Activated naive CD4-positive, alpha-beta T cell treated with anti-CD3 and anti-CD28 coated beads, Interleukin-2, amount 50 U/mL, for 72 hours (primary cell): Measurements from ENCODE around the gene NUP214. TPM values are rescaled to one million over a fixed set of nuclear protein-coding genes. Genes with fewer than 3 reads are reported as not detected.
"Not testable (repeated sequence)": the region's sequence is repeated elsewhere in the genome, so short reads cannot be mapped to it uniquely, and the experiment has no call there.

Experiments used
- ATAC-seq, 2 donors: fragments of 150-1000 bp; cut with Tn5 transposase; 2 replicates each; pipeline ENCODE4 v1.10.0; 2021; ENCODE audit warnings: mild to moderate bottlenecking in 2 of 2, moderate library complexity in 2 of 2
- DNase-seq, 2 donors: peaks; one replicate each; pipeline ENCODE4 v3.0.0; 2021 to 2022; ENCODE audit warnings: low spot score in 2 of 2
- H3K27ac Mint-ChIP-seq, 2 donors: one replicate each; pipeline ENCODE4 v1.8.0; 2022; ENCODE audit warnings: mild to moderate bottlenecking in 2 of 2, mixed read lengths in 2 of 2
- H3K36me3 Mint-ChIP-seq, 2 donors: one replicate each; pipeline ENCODE4 v1.8.0; 2022; ENCODE audit warnings: mixed read lengths in 2 of 2
- H3K9me3 Mint-ChIP-seq, 2 donors: one replicate each; pipeline ENCODE4 v1.8.0; 2022; ENCODE audit warnings: mixed read lengths in 2 of 2
- total RNA-seq, 2 donors: library from RNA; stranded (reverse); gene quantifications; one replicate each; pipeline ENCODE4 v1.2.3, GENCODE V29; 2022

Gene NUP214
- total RNA-seq, 2 donors from 2014 or later = 46.4 to 75.5 TPM

GRCh38 chr9:131094015-131094414, 31.4 kb upstream of the NUP214 start:
- H3K27ac Mint-ChIP-seq = no peak overlapping the region
- no peak for DNase-seq
- no peak for ATAC-seq
- H3K36me3 Mint-ChIP-seq = peaks cover 0 to 9% of the 10 kb centered on the region in 2 donors
- H3K9me3 Mint-ChIP-seq = no peaks in the 10 kb centered on the region

- no peak for ATAC-seq
- Mint-ChIP-seq H3K9me3 (no peaks in the 10 kb centered on the region), H3K36me3 (peaks cover 0 to 9% of the 10 kb centered on the region in 2 donors), H3K27ac (no peak overlapping the region)
- DNase-seq = no peak
These were observed 30.8 kb upstream of the NUP214 start for GRCh38 chr9:131094622-131095021.

DNA sequence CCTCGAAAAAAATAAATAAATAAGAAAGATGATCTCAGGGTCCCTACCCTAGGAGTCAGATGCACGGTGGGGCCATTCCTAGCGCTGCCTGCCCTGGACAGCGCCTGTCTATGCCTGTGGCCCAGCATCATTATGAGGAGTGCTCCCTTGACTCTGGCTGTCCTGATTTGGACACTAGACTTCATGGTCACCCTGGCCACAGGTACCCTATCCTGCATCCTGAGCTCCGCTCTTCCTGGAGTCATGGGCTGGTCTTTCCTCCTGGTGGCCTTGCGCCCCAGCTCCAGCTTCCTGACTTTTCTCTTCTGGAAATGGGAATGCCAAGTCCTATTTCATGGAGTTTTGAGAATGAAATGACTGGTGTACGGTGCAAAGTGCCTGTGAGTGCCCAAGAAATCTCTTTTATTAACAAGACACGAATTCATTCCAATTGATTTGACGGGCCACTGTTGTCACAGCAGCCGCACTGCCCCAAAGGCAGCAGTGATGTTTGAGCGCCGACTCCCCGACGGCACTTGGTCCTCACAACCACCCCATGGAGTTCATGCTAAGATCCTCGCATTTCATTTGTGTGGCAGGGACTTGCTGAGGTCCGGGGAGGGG, 29.6 kb upstream of the NUP214 start:
- Mint-ChIP-seq H3K36me3 (peaks cover 0 to 9% of the 10 kb centered on the region in 2 donors), H3K27ac (no peak overlapping the region), H3K9me3 (no peaks in the 10 kb centered on the region)
- DNase-seq (no peak), ATAC-seq (no peak)

DNA sequence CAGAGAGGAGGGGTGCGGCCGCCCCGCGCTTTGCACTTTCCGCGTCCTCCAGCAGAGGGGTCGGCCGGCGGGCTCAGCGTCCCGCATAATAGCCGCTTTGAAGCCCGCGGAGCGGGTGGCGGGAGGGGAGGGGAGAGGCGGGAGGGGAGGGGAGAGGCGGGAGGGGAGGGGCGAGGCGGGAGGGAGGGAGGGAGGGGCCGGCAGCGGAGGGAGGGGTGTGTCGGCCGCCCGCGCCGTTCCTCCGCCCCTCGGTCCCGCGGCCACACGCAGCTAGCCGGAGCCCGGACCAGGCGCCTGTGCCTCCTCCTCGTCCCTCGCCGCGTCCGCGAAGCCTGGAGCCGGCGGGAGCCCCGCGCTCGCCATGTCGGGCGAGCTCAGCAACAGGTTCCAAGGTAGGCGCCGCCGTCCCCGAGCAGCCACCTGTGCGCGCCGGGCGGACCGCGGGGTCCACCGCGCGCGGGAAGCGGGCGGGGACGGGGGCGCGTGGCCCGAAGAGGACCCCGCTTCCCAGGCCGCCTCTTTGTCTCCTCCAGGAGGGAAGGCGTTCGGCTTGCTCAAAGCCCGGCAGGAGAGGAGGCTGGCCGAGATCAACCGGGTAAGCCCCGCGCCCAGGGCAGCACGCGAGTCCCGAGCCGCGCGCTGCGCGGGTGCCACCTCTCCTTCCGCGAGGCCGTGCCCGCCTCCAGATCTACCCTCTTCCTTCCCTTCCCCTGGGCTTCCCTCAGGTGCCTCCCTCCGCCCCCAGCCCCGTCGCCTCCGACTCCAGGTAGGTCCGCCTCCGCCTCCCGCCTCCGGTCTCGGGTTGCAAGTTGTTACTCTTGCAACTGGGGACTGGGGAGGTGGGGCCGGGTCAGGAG, 28.9 kb upstream of the NUP214 start, which contains the start of gene AIF1L:
TSS of gene AIF1L (plus strand) at position 263 of the 857 bp plus-strand sequence. CDS start at position 362, 99 bp downstream.
- Mint-ChIP-seq H3K36me3 (peaks cover 0 to 9% of the 10 kb centered on the region in 2 donors), H3K27ac (no peak within 1 kb of the TSS)
- DNase-seq = peak in 1 of 2 donors; percentile 36

DNA sequence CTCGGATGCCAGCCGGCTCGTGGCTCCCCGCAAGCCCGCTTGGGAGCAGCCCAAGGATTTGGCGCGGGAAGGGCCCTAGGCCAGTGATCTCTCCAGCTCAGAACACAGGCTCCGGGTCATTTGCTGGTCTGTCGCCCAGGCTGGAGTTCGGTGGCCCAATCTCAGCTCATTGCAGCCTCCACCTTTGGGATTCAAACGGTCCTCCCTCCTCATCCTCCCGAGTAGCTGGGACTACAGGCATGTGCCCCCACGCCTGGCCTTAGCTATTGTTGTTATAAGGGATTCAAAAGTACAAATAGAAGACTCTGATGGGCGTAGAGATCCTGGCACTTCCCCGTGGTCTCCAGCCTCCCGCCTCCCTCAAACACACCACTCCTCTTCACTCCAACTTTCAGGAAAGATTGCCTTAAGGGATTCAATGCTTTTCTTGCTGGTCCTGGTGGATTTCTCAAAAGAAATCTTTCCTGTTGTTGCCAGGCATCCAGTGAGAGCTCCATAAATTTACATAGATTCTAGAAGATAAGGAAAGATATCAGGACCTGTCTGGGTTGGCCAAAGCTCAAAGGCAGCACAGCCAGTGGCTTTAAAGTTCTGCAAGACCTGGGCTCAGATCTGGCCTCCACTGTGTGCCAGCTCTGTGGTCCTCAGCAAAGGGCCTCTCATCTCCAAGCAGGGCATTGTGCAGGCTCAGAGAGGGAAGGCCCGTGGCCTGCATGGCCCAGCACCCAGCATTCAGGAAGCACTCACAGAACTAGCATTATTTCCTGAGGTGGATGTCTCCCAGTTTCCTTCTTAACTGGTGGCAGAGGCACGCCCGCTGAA, 28.0 kb upstream of the NUP214 start:
- peaks cover 0 to 9% of the 10 kb centered on the region in 2 donors for H3K36me3 Mint-ChIP-seq

More for the DNA sequence above, 28.9 kb upstream of the NUP214 start, which contains the start of gene AIF1L:
- no peaks in the 10 kb centered on the region for H3K9me3 Mint-ChIP-seq
- peak; percentile 49 to 73 for ATAC-seq

GRCh38 chr9:131097948-131098278, 27.5 kb upstream of the NUP214 start:
- DNase-seq = no peak
- ATAC-seq = no peak
- Mint-ChIP-seq H3K27ac (no peak overlapping the region), H3K9me3 (no peaks in the 10 kb centered on the region), H3K36me3 (peaks cover 0 to 9% of the 10 kb centered on the region in 2 donors)

More for the DNA sequence above, 28.0 kb upstream of the NUP214 start:
- no peak for DNase-seq
- ATAC-seq = no peak
- Mint-ChIP-seq H3K27ac (no peak overlapping the region), H3K9me3 (no peaks in the 10 kb centered on the region)

- Mint-ChIP-seq H3K27ac (no peak overlapping the region), H3K36me3 (peaks cover 0 to 9% of the 10 kb centered on the region in 2 donors), H3K9me3 (no peaks in the 10 kb centered on the region)
- DNase-seq = no peak
- no peak for ATAC-seq
These were observed 26.8 kb upstream of the NUP214 start for GRCh38 chr9:131098391-131099101.

- H3K27ac Mint-ChIP-seq = no peak overlapping the region
These were observed 26.2 kb upstream of the NUP214 start for GRCh38 chr9:131099102-131099606.

DNA sequence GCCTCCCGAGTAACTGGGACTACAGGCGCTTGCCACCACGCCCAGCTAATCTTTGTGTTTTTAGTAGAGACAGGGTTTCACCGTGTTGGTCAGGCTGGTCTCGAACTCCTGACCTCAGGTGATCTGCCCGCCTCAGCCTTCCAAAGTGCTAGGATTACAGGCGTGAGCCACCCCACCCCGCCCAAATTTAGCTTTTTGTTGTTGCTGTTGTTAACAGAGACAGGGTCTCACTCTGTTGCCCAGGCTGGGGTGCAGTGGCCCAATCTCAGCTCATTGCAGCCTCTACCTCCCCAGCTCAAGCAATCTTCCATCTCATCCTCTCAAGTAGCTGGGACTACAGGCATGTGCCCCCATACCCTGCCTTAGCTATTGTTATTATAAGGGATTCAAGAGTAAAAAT, 25.5 kb upstream of the NUP214 start:
- H3K27ac Mint-ChIP-seq, DNase-seq, H3K36me3 Mint-ChIP-seq, H3K9me3 Mint-ChIP-seq, ATAC-seq: not testable (repeated sequence)

More at GRCh38 chr9:131099102-131099606, 26.2 kb upstream of the NUP214 start:
- Mint-ChIP-seq H3K36me3 (peaks cover 0 to 9% of the 10 kb centered on the region in 2 donors), H3K9me3 (no peaks in the 10 kb centered on the region)
- ATAC-seq (no peak), DNase-seq (no peak)

DNA sequence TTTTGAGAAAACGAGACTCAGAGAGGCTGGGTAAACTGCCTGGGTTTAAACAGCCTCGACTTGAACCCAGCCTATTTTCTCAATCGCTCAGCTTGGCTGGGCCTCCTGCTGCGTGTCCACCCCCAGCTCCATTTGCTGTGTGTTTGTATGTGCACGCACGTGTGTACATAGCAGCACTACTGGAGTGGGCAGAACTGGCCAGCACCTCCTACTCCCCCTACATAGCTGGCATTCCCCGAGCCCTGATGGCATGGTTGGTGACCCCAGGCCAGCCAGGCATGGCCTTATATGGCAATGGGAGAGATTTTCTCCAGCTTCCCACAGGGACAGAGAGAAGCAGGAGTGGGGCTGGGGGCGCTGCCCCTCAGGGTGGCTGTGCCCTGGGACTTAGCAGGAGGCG, 24.9 kb upstream of the NUP214 start:
- no peak for ATAC-seq
- DNase-seq = no peak
- Mint-ChIP-seq H3K9me3 (no peaks in the 10 kb centered on the region), H3K27ac (peak overlapping the region in 1 of 2 donors; percentile 17), H3K36me3 (peaks cover 0 to 9% of the 10 kb centered on the region in 2 donors)

DNA sequence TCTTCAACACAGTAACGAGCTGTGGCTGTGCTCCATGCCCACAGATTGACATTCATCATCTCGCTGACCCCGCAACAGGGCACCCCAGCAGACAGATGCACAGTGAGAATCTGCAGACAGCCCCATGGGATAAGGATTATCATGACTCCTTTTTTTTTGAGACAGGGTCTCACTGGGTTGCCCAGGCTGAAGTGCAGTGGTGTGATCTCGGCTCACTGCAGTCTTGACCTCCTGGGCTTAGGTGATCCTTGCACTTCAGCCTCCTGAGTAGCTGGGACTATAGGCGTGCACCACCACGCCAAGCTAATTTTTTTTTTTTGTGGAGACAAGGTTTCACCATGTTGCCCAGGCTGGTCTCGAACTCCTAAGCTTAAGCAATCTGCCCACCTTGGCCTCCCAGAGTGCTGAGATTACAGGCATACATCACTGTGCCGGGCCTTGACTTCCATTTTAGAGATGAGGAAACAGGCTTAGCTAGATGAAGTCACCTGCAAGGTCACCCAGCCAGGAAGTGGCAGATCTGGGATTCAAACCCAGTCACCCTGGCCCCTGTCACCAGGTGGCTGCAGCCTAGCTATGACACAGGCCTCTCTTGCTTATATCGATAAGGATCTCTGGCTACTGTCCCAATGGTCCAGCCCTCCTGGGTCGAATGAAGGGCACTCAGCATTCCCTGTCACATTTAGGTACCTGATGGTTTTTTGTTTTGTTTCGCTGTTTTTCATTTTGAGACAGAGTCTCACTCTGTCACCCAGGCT, 24.0 kb upstream of the NUP214 start:
- Mint-ChIP-seq H3K9me3 (no peaks in the 10 kb centered on the region), H3K27ac (peak overlapping the region in 1 of 2 donors; percentile 17), H3K36me3 (peaks cover 0 to 4% of the 10 kb centered on the region in 2 donors)
- DNase-seq (no peak), ATAC-seq (no peak)

- no peaks in the 10 kb centered on the region for H3K9me3 Mint-ChIP-seq
- no peak overlapping the region for H3K27ac Mint-ChIP-seq
- H3K36me3 Mint-ChIP-seq = no peaks in the 10 kb centered on the region
- DNase-seq (no peak), ATAC-seq (no peak)
These were observed 22.4 kb upstream of the NUP214 start for GRCh38 chr9:131103024-131103423.

- Mint-ChIP-seq H3K27ac (no peak overlapping the region), H3K9me3 (no peaks in the 10 kb centered on the region), H3K36me3 (no peaks in the 10 kb centered on the region)
- no peak for DNase-seq
- ATAC-seq = no peak
These were observed 21.9 kb upstream of the NUP214 start for GRCh38 chr9:131103535-131103934.

DNA sequence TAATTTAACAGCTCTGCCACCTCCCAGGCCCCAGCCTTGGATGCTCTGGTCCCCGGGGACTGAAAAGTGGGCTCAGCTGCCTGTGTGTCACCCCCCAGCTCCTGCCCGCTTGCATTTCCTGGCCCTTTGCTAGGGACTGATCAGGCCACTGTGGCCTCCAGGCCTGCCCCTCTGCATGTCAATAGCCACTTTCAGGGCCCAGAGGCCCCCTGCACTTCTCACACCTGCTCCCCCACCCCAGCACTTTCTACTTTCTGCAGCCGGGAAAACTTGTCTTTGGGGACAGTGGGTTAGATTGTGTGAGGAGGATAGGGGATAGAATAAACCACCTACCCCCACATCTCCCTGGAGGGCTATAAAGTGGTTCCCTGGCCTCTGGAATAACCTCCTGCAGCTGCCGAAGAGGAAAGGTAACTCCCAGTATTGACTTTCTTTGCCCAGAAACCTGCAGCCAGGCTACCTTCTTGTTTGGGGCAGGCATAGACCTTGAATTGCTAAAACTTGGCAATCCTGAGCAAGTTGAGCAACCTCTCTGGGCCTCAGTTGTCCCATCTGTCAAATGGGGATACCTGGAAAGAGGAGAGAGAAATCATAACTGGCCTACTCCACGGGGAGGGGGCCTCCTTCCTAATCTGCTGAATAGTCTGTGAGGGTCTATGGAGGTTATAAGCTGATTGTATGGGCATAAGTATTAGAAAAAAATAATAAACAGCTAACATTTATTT, 21.2 kb upstream of the NUP214 start:
- DNase-seq (no peak), ATAC-seq (no peak)
- no peaks in the 10 kb centered on the region for H3K9me3 Mint-ChIP-seq
- H3K36me3 Mint-ChIP-seq = no peaks in the 10 kb centered on the region
- H3K27ac Mint-ChIP-seq = no peak overlapping the region

- DNase-seq (no peak), ATAC-seq (no peak)
- Mint-ChIP-seq H3K9me3 (no peaks in the 10 kb centered on the region), H3K27ac (peak overlapping the region; percentile 61 to 87), H3K36me3 (no peaks in the 10 kb centered on the region)
These were observed 19.4 kb upstream of the NUP214 start for GRCh38 chr9:131105952-131106351.
